Neural progenitor cell (in vitro differentiated cells): ENCODE measurements around the gene TAS1R1.
"Not testable (repeated sequence)": the region's sequence is repeated elsewhere in the genome, so short reads cannot be mapped to it uniquely, and the experiment has no call there.

Experiments used
- CTCF ChIP-seq: fragments of 200-600 bp; sonication (generic); IDR thresholded peaks from 2 replicates; pipeline ENCODE4 v1.5.1; 2017; ENCODE audit warnings: antibody characterized with exemption, mild to moderate bottlenecking
- EZH2 ChIP-seq: fragments of 200-600 bp; sonication (generic); IDR thresholded peaks from 2 replicates; pipeline ENCODE4 v1.6.1; 2017; ENCODE audit warnings: antibody characterized with exemption, mild to moderate bottlenecking, moderate library complexity

- not testable (repeated sequence) for TF ChIP-seq CTCF, EZH2
These were observed 4.1 kb downstream of the TAS1R1 start for GRCh38 chr1:6559161-6559560.
